Activated CD4-positive, alpha-beta memory T cell treated with anti-CD3 and anti-CD28 coated beads, Interleukin-2, amount 10 ng/mL, durations not matched to agents 7 days and 5 days (primary cell): ENCODE data around the gene MED9. TPM values are rescaled to one million over a fixed set of nuclear protein-coding genes. Genes with fewer than 3 reads are reported as not detected.
"Not testable (repeated sequence)": the region's sequence is repeated elsewhere in the genome, so short reads cannot be mapped to it uniquely, and the experiment has no call there.

ENCODE experiments used
- CTCF ChIA-PET: fragments of 350-600 bp; sonication (Branson Sonifier 250); formaldehyde crosslinking; loops from one replicate; lab custom pipeline; 2021; ENCODE audit warnings: antibody characterized with exemption, inconsistent platforms; lab: Charles Lee
- POLR2A ChIA-PET: fragments of 350-600 bp; sonication (Branson Sonifier 250); formaldehyde crosslinking; loops from one replicate; lab custom pipeline; 2021; ENCODE audit warnings: antibody characterized with exemption; lab: Charles Lee
- DNase-seq: peaks from one replicate; pipeline ENCODE4 v3.0.0-alpha.2; 2020
- H3K27ac Mint-ChIP-seq: one replicate; pipeline ENCODE4 v1.8.0; 2021; ENCODE audit warnings: mild to moderate bottlenecking, mixed read lengths
- H3K27me3 Mint-ChIP-seq: one replicate; pipeline ENCODE4 v1.8.0; 2021; ENCODE audit warnings: mixed read lengths
- H3K36me3 Mint-ChIP-seq: one replicate; pipeline ENCODE4 v1.8.0; 2021; ENCODE audit warnings: low read depth, mixed read lengths
- H3K4me1 Mint-ChIP-seq: one replicate; pipeline ENCODE4 v1.8.0; 2021; ENCODE audit warnings: mixed read lengths
- H3K4me3 Mint-ChIP-seq: one replicate; pipeline ENCODE4 v1.8.0; 2021; ENCODE audit warnings: mild to moderate bottlenecking, mixed read lengths
- H3K9me3 Mint-ChIP-seq: one replicate; pipeline ENCODE4 v1.8.0; 2021; ENCODE audit warnings: mixed read lengths
- total RNA-seq, 2 experiments: library from RNA; stranded (reverse); gene quantifications; one replicate each; pipeline ENCODE4 v1.2.3, GENCODE V29; 2021

MED9 gene
- total RNA-seq, result 10 to 100 TPM; 12.6 to 13.2 TPM

- ChIA-PET POLR2A (interaction anchor here (1.0 to 1.2 kb wide), 3 partner anchors 13 to 85 kb away, joined by 3 read pairs; no protein-coding TSS in a partner anchor), CTCF (interaction anchor here (0.7 kb wide), 2 partner anchors 20 to 503 kb away, joined by 3 to 4 read pairs; partner anchors contain the start of gene RASD1)
Measured at GRCh38 chr17:17476865-17477467, at the start of gene MED9. TSS of gene MED9 (plus strand) at chr17:17477000. CDS start at chr17:17477042, 42 bp downstream.

GRCh38 chr17:17429222-17429621 lies 47.6 kb upstream of the MED9 start:
- POLR2A ChIA-PET, result no interaction called here
- Mint-ChIP-seq H3K27me3 (peaks cover 25% of the 10 kb centered on the region), H3K27ac (no peak overlapping the region), H3K36me3 (no peaks in the 10 kb centered on the region), H3K9me3 (no peaks in the 10 kb centered on the region), H3K4me1 (no peaks in the 10 kb centered on the region), H3K4me3 (no peak overlapping the region)
- CTCF ChIA-PET, result no interaction called here
- no peak for DNase-seq

More at GRCh38 chr17:17476865-17477467, at the start of gene MED9:
- peaks cover 16% of the 10 kb centered on the region for H3K36me3 Mint-ChIP-seq
- peak within 1 kb of the TSS; percentile 90 for H3K4me3 Mint-ChIP-seq
- peak within 1 kb of the TSS; percentile 77 for H3K27ac Mint-ChIP-seq
- H3K27me3 Mint-ChIP-seq, result peaks cover 17% of the 10 kb centered on the region
- peaks cover 54% of the 10 kb centered on the region for H3K4me1 Mint-ChIP-seq
- peak; percentile 94 for DNase-seq
- no peaks in the 10 kb centered on the region for H3K9me3 Mint-ChIP-seq

GRCh38 chr17:17430924-17431323 lies 45.9 kb upstream of the MED9 start:
- peaks cover 25% of the 10 kb centered on the region for H3K27me3 Mint-ChIP-seq
- CTCF ChIA-PET, H3K27ac Mint-ChIP-seq, POLR2A ChIA-PET, DNase-seq, H3K4me1 Mint-ChIP-seq, H3K9me3 Mint-ChIP-seq, H3K4me3 Mint-ChIP-seq, H3K36me3 Mint-ChIP-seq: not testable (repeated sequence)

GRCh38 chr17:17431605-17432004 lies 45.2 kb upstream of the MED9 start:
- no peak overlapping the region for H3K27ac Mint-ChIP-seq
- H3K36me3 Mint-ChIP-seq, result no peaks in the 10 kb centered on the region
- no peak overlapping the region for H3K4me3 Mint-ChIP-seq
- CTCF ChIA-PET, result no interaction called here
- no peak for DNase-seq
- no peaks in the 10 kb centered on the region for H3K9me3 Mint-ChIP-seq
- H3K4me1 Mint-ChIP-seq, result no peaks in the 10 kb centered on the region
- POLR2A ChIA-PET, result no interaction called here
- H3K27me3 Mint-ChIP-seq, result peaks cover 25% of the 10 kb centered on the region

GRCh38 chr17:17433000-17433703 lies 43.6 kb upstream of the MED9 start:
- CTCF ChIA-PET, result no interaction called here
- Mint-ChIP-seq H3K4me3 (no peak overlapping the region), H3K27me3 (peaks cover 20% of the 10 kb centered on the region), H3K27ac (no peak overlapping the region), H3K36me3 (no peaks in the 10 kb centered on the region), H3K4me1 (no peaks in the 10 kb centered on the region), H3K9me3 (no peaks in the 10 kb centered on the region)
- DNase-seq, result no peak
- POLR2A ChIA-PET, result no interaction called here

- CTCF ChIA-PET, result interaction anchor here (1.0 kb wide), 1 partner anchor 80 kb away, joined by 3 read pairs; no protein-coding TSS in a partner anchor
- POLR2A ChIA-PET, result no interaction called here
- H3K4me3 Mint-ChIP-seq, result no peak overlapping the region
Measured at GRCh38 chr17:17434477-17434876, 42.3 kb upstream of the MED9 start.

GRCh38 chr17:17435323-17435722 lies 41.5 kb upstream of the MED9 start:
- CTCF ChIA-PET, result interaction anchor here (1.0 kb wide), 1 partner anchor 81 kb away, joined by 3 read pairs; no protein-coding TSS in a partner anchor
- Mint-ChIP-seq H3K4me1 (peaks cover 2% of the 10 kb centered on the region), H3K36me3 (no peaks in the 10 kb centered on the region), H3K27me3 (peaks cover 10% of the 10 kb centered on the region), H3K4me3 (no peak overlapping the region), H3K27ac (no peak overlapping the region), H3K9me3 (no peaks in the 10 kb centered on the region)
- POLR2A ChIA-PET, result no interaction called here
- DNase-seq, result no peak

More at GRCh38 chr17:17434477-17434876, 42.3 kb upstream of the MED9 start:
- Mint-ChIP-seq H3K9me3 (no peaks in the 10 kb centered on the region), H3K27ac (no peak overlapping the region), H3K4me1 (no peaks in the 10 kb centered on the region), H3K27me3 (peaks cover 15% of the 10 kb centered on the region), H3K36me3 (no peaks in the 10 kb centered on the region)
- no peak for DNase-seq

GRCh38 chr17:17437461-17437860 lies 39.3 kb upstream of the MED9 start:
- DNase-seq, result no peak
- Mint-ChIP-seq H3K9me3 (no peaks in the 10 kb centered on the region), H3K36me3 (no peaks in the 10 kb centered on the region), H3K27me3 (peaks cover 7% of the 10 kb centered on the region), H3K27ac (no peak overlapping the region), H3K4me1 (peaks cover 2% of the 10 kb centered on the region), H3K4me3 (no peak overlapping the region)
- ChIA-PET CTCF (interaction anchor here (1.2 to 1.4 kb wide), 2 partner anchors 46 to 82 kb away, joined by 3 read pairs; no protein-coding TSS in a partner anchor), POLR2A (interaction anchor here (0.5 kb wide), 1 partner anchor 84 kb away, joined by 3 read pairs; no protein-coding TSS in a partner anchor)

- Mint-ChIP-seq H3K27me3 (peaks cover 4% of the 10 kb centered on the region), H3K4me1 (peaks cover 2% of the 10 kb centered on the region), H3K9me3 (no peaks in the 10 kb centered on the region), H3K27ac (no peak overlapping the region), H3K4me3 (no peak overlapping the region), H3K36me3 (no peaks in the 10 kb centered on the region)
- POLR2A ChIA-PET, result interaction anchor here (0.5 kb wide), 1 partner anchor 84 kb away, joined by 3 read pairs; no protein-coding TSS in a partner anchor
- CTCF ChIA-PET, result interaction anchor here (1.2 kb wide), 1 partner anchor 83 kb away, joined by 3 read pairs; no protein-coding TSS in a partner anchor
- DNase-seq, result no peak
Measured at GRCh38 chr17:17437893-17438292, 38.9 kb upstream of the MED9 start.

GRCh38 chr17:17440010-17440843 lies 36.6 kb upstream of the MED9 start:
- POLR2A ChIA-PET, result no interaction called here

GRCh38 chr17:17440938-17441675 lies 35.7 kb upstream of the MED9 start:
- H3K27ac Mint-ChIP-seq, result no peak overlapping the region
- H3K4me1 Mint-ChIP-seq, result peaks cover 2% of the 10 kb centered on the region
- H3K4me3 Mint-ChIP-seq, result no peak overlapping the region
- no peaks in the 10 kb centered on the region for H3K36me3 Mint-ChIP-seq
- POLR2A ChIA-PET, result no interaction called here
- DNase-seq, result no peak
- CTCF ChIA-PET, result no interaction called here
- H3K27me3 Mint-ChIP-seq, result peaks cover 4% of the 10 kb centered on the region
- no peaks in the 10 kb centered on the region for H3K9me3 Mint-ChIP-seq

More at GRCh38 chr17:17440010-17440843, 36.6 kb upstream of the MED9 start:
- no peak overlapping the region for H3K27ac Mint-ChIP-seq
- no peak overlapping the region for H3K4me3 Mint-ChIP-seq
- CTCF ChIA-PET, result interaction anchor here (0.5 to 1.0 kb wide), 3 partner anchors 44 to 80 kb away, joined by 3 to 4 read pairs (median 3); no protein-coding TSS in a partner anchor
- peak; percentile 81 for DNase-seq
- no peaks in the 10 kb centered on the region for H3K9me3 Mint-ChIP-seq
- peaks cover 2% of the 10 kb centered on the region for H3K4me1 Mint-ChIP-seq
- H3K27me3 Mint-ChIP-seq, result no peaks in the 10 kb centered on the region
- no peaks in the 10 kb centered on the region for H3K36me3 Mint-ChIP-seq

GRCh38 chr17:17443173-17443572 lies 33.6 kb upstream of the MED9 start:
- Mint-ChIP-seq H3K27ac (no peak overlapping the region), H3K27me3 (peaks cover 5% of the 10 kb centered on the region), H3K4me3 (no peak overlapping the region), H3K36me3 (no peaks in the 10 kb centered on the region), H3K4me1 (peaks cover 2% of the 10 kb centered on the region), H3K9me3 (no peaks in the 10 kb centered on the region)
- ChIA-PET POLR2A (no interaction called here), CTCF (interaction anchor here (1.1 to 1.3 kb wide), 2 partner anchors 53 to 88 kb away, joined by 3 to 5 read pairs; no protein-coding TSS in a partner anchor)
- no peak for DNase-seq
